Neural progenitor cell (in vitro differentiated cells): Measurements from ENCODE around the gene FHOD3.

Experiments used
- EZH2 ChIP-seq: fragments of 200-600 bp; sonication (generic); IDR thresholded peaks from 2 replicates; pipeline ENCODE4 v1.6.1; 2017; ENCODE audit warnings: antibody characterized with exemption, mild to moderate bottlenecking, moderate library complexity
- TF ChIP-seq, protein P1 (sequence below): fragments of 200-600 bp; sonication (generic); IDR thresholded peaks from 2 replicates; pipeline ENCODE4 v1.5.1; 2017; ENCODE audit warnings: antibody characterized with exemption, mild to moderate bottlenecking

DNA sequence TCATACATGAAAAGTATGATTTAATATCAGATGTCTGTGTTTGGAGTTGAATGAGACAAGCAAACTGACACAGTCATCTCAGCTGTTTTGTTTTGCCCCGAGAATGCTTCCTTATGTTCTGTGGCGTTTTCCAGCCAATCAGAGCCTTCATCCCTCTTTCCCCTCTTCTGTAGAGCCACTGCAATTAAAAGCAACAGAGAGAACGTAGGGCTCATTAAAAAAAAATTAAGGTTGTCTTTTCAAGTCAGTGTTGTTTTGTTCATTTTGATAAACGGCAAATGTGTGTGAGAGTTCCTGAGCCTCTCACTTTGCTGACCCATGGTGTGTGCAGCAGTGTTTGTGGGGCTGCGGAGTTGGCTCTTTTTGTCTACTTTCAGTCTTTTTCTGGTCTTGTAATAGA lies 216.0 kb downstream of the FHOD3 start:
- TF ChIP-seq, protein P1, sequence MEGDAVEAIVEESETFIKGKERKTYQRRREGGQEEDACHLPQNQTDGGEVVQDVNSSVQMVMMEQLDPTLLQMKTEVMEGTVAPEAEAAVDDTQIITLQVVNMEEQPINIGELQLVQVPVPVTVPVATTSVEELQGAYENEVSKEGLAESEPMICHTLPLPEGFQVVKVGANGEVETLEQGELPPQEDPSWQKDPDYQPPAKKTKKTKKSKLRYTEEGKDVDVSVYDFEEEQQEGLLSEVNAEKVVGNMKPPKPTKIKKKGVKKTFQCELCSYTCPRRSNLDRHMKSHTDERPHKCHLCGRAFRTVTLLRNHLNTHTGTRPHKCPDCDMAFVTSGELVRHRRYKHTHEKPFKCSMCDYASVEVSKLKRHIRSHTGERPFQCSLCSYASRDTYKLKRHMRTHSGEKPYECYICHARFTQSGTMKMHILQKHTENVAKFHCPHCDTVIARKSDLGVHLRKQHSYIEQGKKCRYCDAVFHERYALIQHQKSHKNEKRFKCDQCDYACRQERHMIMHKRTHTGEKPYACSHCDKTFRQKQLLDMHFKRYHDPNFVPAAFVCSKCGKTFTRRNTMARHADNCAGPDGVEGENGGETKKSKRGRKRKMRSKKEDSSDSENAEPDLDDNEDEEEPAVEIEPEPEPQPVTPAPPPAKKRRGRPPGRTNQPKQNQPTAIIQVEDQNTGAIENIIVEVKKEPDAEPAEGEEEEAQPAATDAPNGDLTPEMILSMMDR, result no peak
- TF ChIP-seq EZH2, result no peak
